GM18861 (cell line): ENCODE data around the gene USP7.
"Not testable (repeated sequence)": the region's sequence is repeated elsewhere in the genome, so short reads cannot be mapped to it uniquely, and the experiment has no call there.

Experiments used
- ATAC-seq: cut with Tn5 transposase; IDR thresholded peaks from one replicate; pipeline ENCODE4 v1.9.1; 2021; ENCODE audit not compliant: unreplicated experiment

Gene USP7

DNA sequence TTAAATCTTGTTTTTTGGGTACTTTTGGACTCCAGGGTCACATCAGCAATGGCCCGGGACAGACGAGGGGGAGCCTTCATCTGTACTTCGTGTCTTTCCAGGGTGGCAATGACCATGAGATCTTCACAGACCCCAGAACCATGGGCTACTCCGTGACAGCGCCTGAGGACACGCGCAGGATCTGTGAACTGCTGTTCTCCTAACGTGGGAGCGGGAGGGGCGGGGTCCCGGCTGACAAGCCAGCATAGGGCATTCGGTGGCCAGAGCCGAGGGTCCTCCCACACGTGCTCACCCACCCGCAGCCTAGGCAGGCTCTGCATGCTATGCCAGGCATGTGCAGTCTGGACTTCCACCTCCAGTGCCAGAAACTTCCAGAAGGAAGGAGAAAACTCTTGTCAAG is 116.1 kb downstream of the USP7 start:
- ATAC-seq = no peak

DNA sequence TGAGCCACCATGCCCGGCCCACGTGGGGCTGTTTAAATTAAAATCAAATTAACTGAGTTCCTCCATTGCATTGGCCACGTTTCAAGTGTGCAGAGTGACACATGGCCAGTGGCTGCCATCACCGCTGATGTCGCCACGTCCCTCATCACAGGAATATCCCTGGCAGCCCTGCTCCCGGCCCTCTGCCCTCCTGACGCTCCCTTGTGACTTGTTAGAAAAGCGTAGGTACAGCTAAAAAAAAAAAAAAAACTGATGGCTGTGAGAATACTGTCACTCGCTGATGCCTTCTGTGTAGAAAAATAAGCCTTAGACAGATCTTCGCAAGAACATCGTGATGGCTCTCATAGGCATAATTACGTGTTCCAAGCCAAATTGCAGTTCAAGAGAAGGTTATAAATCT is 116.6 kb downstream of the USP7 start:
- no peak for ATAC-seq

DNA sequence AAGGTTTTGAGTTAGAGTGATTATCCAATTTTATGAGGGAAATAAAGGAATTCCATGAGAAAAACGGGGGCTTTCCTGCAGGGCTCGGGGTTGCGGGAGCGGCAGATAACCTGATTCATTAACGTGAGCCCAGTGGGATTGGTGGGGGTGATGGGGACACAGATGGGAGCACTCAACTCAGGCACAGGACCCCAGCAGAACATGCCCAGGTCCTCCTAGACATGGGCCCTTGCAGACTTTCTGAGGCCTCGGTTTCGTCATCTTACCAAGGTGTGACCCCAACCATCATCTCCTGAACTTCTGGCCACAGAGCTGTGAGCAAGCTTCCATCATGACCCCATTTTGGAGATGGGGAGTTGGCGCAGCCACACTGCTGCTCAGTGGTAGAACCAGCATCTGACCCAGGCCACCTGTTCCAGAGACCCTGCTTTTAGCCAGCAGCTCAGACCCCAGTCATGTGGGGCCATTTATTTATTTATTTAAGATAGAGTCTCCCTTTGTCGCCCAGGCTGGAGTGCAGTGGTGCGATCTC is 117.2 kb downstream of the USP7 start:
- no peak for ATAC-seq

DNA sequence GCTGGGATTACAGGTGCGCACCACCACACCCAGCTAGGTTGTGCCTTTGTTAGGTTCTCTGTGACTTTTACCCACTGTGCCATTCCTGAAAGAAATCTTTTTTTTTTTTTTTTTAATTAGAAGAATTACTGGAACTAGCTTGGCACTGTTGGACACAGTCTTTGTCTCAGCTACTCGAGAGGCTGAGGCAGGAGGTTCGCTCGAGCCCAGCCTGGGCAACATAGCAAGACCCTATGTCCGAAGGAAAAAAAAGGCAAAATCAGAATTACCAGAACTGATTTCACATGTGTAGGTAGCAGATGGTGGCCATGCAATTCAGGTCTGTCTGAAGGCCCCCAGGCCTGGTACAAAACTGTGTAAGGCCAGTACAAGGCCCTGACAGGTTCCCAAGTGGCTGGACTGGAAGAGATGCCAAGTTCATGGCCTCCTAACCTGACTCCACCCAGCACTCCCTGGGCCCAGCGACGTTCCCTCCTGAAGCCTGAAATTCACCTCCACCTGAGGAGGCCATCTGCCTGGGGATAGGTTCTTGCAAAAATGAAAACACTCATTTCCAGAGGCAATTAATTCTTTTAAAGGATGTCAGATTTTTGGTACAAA is 117.9 kb downstream of the USP7 start:
- no peak for ATAC-seq

DNA sequence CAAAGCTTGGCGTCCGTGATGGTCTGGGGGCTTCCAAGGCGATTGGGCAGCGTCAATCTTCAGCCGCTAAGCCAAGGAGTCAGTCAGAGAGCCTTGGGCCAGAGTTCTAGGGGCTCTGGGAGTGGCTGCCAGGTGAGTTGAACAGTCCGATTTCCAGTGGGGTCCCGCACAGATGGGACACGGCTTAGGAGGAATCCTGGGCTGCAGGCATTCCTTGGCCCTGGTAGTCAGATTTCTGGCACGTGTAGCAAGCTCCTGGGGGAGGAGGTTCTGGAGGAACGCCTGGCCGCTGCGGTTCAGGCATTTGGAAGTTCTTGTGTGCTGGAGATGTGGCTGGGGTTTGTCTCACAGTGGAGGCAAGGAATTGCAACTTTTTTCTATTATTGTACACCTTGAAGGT is 120.4 kb downstream of the USP7 start:
- not testable (repeated sequence) for ATAC-seq
